Activated CD4-positive, alpha-beta memory T cell treated with anti-CD3 and anti-CD28 coated beads for 36 hours (primary cell): ENCODE measurements around the gene CAMK2G. TPM values are rescaled to one million over a fixed set of nuclear protein-coding genes. Genes with fewer than 3 reads are reported as not detected.

Experiments used
- total RNA-seq, 2 experiments: library from RNA; stranded (reverse); gene quantifications; one replicate each; pipeline ENCODE4 v1.2.3, GENCODE V29; 2021

Gene CAMK2G
- total RNA-seq, 2 experiments from 2014 or later, result 20.8 to 21.5 TPM

Other genes starting within 250 kb of the CAMK2G start
- gene MYOZ1, start 233.1 kb downstream of the CAMK2G start, total RNA-seq, result not detected
- gene SYNPO2L, start 218.5 kb downstream of the CAMK2G start, total RNA-seq, result not detected
- 1 to 10 TPM; 7.1 to 7.7 TPM for gene AGAP5, start 176.4 kb downstream of the CAMK2G start, total RNA-seq
- gene SEC24C, start 130.2 kb downstream of the CAMK2G start, total RNA-seq, result 10 to 100 TPM; 88.3 to 90.7 TPM
- 10 to 100 TPM; 35.3 to 37.6 TPM for gene CHCHD1, start 92.5 kb downstream of the CAMK2G start, total RNA-seq
- gene ZSWIM8, start 88.9 kb downstream of the CAMK2G start, total RNA-seq, result 10 to 100 TPM; 45.1 to 46.2 TPM
- 10 to 100 TPM; 57.5 to 62.1 TPM for gene NDST2, start 63.0 kb downstream of the CAMK2G start, total RNA-seq
- under 1 TPM; 0.45 to 0.73 TPM for gene PLAU, start 36.6 kb upstream of the CAMK2G start, total RNA-seq
- gene VCL, start 123.6 kb upstream of the CAMK2G start, total RNA-seq, result 10 to 100 TPM; 27.8 to 29.2 TPM